AG09309 (cell line): ENCODE data around the gene GRB10.

Experiments
- DNase-seq: peaks from one replicate; pipeline ENCODE4 v3.0.0-alpha.2; 2010; ENCODE audit warnings: low read depth
- H3K4me3 ChIP-seq: 2 replicates; pipeline ENCODE4 v1.5.1; 2011; ENCODE audit warnings: mild to moderate bottlenecking, low read depth, low read length, moderate library complexity; ENCODE audit not compliant: control insufficient read depth
- TF ChIP-seq, protein P1 (sequence below): IDR thresholded peaks from 2 replicates; pipeline ENCODE4 v1.5.1; 2011; ENCODE audit warnings: mild to moderate bottlenecking, low read depth, low read length, inconsistent platforms; ENCODE audit not compliant: insufficient read depth, control insufficient read depth; ENCODE audit errors: missing control alignments

Gene GRB10

GRCh38 chr7:50661345-50662040, 121.2 kb downstream of the GRB10 start:
- TF ChIP-seq, protein P1, sequence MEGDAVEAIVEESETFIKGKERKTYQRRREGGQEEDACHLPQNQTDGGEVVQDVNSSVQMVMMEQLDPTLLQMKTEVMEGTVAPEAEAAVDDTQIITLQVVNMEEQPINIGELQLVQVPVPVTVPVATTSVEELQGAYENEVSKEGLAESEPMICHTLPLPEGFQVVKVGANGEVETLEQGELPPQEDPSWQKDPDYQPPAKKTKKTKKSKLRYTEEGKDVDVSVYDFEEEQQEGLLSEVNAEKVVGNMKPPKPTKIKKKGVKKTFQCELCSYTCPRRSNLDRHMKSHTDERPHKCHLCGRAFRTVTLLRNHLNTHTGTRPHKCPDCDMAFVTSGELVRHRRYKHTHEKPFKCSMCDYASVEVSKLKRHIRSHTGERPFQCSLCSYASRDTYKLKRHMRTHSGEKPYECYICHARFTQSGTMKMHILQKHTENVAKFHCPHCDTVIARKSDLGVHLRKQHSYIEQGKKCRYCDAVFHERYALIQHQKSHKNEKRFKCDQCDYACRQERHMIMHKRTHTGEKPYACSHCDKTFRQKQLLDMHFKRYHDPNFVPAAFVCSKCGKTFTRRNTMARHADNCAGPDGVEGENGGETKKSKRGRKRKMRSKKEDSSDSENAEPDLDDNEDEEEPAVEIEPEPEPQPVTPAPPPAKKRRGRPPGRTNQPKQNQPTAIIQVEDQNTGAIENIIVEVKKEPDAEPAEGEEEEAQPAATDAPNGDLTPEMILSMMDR: no peak
- DNase-seq: no peak

DNA sequence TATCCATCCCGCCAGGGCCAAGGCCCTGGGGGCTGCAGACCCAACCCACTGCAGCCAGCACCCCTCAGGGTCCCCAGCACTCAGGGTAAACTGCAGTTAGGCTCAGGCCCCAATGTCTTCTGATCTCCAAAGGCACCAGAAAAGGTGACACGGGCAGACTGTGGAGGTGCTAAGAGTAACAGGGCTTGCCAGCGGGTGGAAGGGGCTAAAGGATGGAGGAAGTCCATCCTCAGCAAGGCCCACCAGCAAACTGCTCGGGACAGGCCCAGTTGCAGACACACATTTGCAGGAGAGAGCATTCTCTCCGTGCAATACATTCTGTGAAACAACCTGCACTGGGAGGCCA, 121.9 kb downstream of the GRB10 start:
- H3K4me3 ChIP-seq: no peak overlapping the region
- DNase-seq: no peak
- TF ChIP-seq, protein P1: no peak

More at GRCh38 chr7:50661345-50662040, 121.2 kb downstream of the GRB10 start:
- no peak overlapping the region for H3K4me3 ChIP-seq

DNA sequence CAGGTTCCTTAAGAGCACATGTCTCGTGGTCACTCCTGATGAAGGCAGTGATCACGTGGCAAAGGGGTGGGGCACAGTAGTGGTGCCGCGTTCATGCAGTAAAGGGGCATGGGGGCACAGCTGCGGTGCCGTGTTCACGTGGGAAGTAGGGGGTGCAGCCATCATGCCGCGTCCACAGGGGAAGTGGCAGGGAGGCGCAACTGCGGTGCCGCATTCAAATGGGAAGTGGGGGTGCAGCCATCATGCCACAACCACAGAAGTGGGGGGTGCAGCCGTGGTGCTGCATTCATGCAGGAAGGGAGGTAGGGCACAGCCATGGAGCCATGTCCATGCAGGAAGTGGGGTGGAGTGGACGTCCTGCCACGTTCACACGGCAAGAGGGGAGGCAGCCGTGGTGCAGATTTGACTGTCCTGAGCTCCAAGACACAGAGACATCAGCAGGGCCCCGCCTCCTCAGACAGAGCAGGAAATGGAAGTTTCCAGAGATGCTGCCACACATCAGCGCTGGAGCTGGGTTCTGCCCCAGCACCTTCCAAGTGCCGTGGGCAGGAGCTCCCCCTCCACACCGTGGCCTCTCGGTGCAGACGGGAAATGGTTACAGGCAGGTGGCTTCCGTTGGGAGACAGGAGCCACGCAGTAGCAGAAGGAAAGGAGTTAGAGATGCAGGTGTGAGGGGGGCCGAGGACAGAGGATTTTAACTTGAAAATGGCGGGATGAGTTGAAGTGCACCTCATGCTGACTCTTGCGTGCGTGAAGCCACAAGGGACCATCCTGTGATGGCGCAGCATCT, 122.5 kb downstream of the GRB10 start:
- H3K4me3 ChIP-seq: no peak overlapping the region
- no peak for DNase-seq
- TF ChIP-seq, protein P1: no peak

- DNase-seq: no peak
- TF ChIP-seq, protein P1: no peak
- H3K4me3 ChIP-seq: no peak overlapping the region
Observed at GRCh38 chr7:50659329-50659965, 123.2 kb downstream of the GRB10 start.

GRCh38 chr7:50658696-50659095, 124.0 kb downstream of the GRB10 start:
- no peak overlapping the region for H3K4me3 ChIP-seq
- TF ChIP-seq, protein P1: no peak
- DNase-seq: no peak

GRCh38 chr7:50657912-50658311, 124.8 kb downstream of the GRB10 start:
- TF ChIP-seq, protein P1: no peak
- DNase-seq: no peak
- H3K4me3 ChIP-seq: no peak overlapping the region
